HepG2 (cell line): ENCODE data around the gene TRAPPC5. TPM values are rescaled to one million over a fixed set of nuclear protein-coding genes. Genes with fewer than 3 reads are reported as not detected.

Experiments
- AKAP8 ChIP-seq: sonication (generic); formaldehyde crosslinking; IDR thresholded peaks from 2 replicates; pipeline ENCODE4 v1.5.1; 2020; ENCODE audit warnings: mild to moderate bottlenecking, missing genetic modification reagents
- DNMT3B ChIP-seq: conservative IDR thresholded peaks from 2 replicates; pipeline ENCODE4 v1.6.1; 2016; ENCODE audit warnings: missing biosample characterization, control low read depth
- ESRRA ChIP-seq: sonication (generic); formaldehyde crosslinking; IDR thresholded peaks from 2 replicates; pipeline ENCODE4 v1.5.1; 2020; ENCODE audit warnings: mild to moderate bottlenecking, low read depth, missing genetic modification reagents
- GATA4 ChIP-seq: sonication (generic); IDR thresholded peaks from 2 replicates; pipeline ENCODE4 v1.6.1; 2016; ENCODE audit warnings: antibody characterized with exemption, low read depth, borderline replicate concordance
- GLI4 ChIP-seq: sonication (generic); formaldehyde crosslinking; IDR thresholded peaks from 2 replicates; pipeline ENCODE4 v1.5.1; 2020; ENCODE audit warnings: missing genetic modification reagents, mild to moderate bottlenecking, moderate library complexity, borderline replicate concordance
- PLRG1 ChIP-seq: fragments of 450-650 bp; conservative IDR thresholded peaks from 2 replicates; pipeline ENCODE4 v1.6.1; 2016
- SMC3 ChIP-seq: IDR thresholded peaks from 2 replicates; pipeline ENCODE4 v1.6.1; 2011; ENCODE audit warnings: low read length, improper control_type of control experiment
- SOX6 ChIP-seq, 2 experiments: fragments of 450-650 bp in 1 of 2; sonication (generic) in 1 of 2; formaldehyde crosslinking in 1 of 2; IDR thresholded peaks; 2 replicates each; pipeline versions ENCODE4 v1.4.0 to v1.6.1; 2017 to 2020; ENCODE audit warnings: antibody characterized with exemption in 1 of 2, mild to moderate bottlenecking in 1 of 2, missing genetic modification reagents in 1 of 2
- SP1 ChIP-seq, 2 experiments: fragments of 450-650 bp in 1 of 2; sonication (generic) in 1 of 2; formaldehyde crosslinking in 1 of 2; IDR thresholded peaks; 2 replicates each; pipeline versions ENCODE4 v1.4.0 to v1.6.1; 2016 to 2020; ENCODE audit warnings: missing genetic modification reagents in 1 of 2
- THAP11 ChIP-seq: IDR thresholded peaks from 2 replicates; pipeline ENCODE4 v1.6.1; 2016; ENCODE audit warnings: missing biosample characterization, missing genetic modification reagents
- ZNF160 ChIP-seq: sonication (generic); formaldehyde crosslinking; IDR thresholded peaks from 2 replicates; pipeline ENCODE4 v1.8.0; 2022; ENCODE audit warnings: mild to moderate bottlenecking, inconsistent platforms, missing genetic modification reagents
- ZNF430 ChIP-seq: sonication (generic); formaldehyde crosslinking; IDR thresholded peaks from 2 replicates; pipeline ENCODE4 v1.9.0; 2021; ENCODE audit warnings: mild to moderate bottlenecking, missing genetic modification reagents
- ZNF761 ChIP-seq: sonication (generic); formaldehyde crosslinking; conservative IDR thresholded peaks from 2 replicates; pipeline ENCODE4 v1.4.0; 2020; ENCODE audit warnings: mild to moderate bottlenecking, missing genetic modification reagents
- ZSCAN20 ChIP-seq: sonication (generic); formaldehyde crosslinking; IDR thresholded peaks from 2 replicates; pipeline ENCODE4 v1.4.0; 2020; ENCODE audit warnings: missing genetic modification reagents, mild to moderate bottlenecking, borderline replicate concordance
- polyA plus RNA-seq, 8 experiments: library from polyadenylated mRNA; depleted of rRNA in 3 of 8; stranded (reverse) in 7 of 8; unstranded in 1 of 8; fragments of >200 nt; fragmentation: Illumina TruSeq in 4 of 8; extraction: Trizol in 4 of 8; gene quantifications; 2 replicates each; pipeline versions ENCODE4 v1.2.1 to v1.2.3, GENCODE V29; 2011 to 2016; ENCODE audit warnings: low read depth in 4 of 8, missing spikeins in 1 of 8, mixed read lengths in 1 of 8; ENCODE audit not compliant: insufficient read depth in 1 of 8
- total RNA-seq, 5 experiments: library from RNA; depleted of rRNA; stranded (reverse); fragments of >200 nt; fragmentation: Illumina TruSeq; extraction: Trizol; gene quantifications; 2 replicates each; pipeline ENCODE4 v1.2.3, GENCODE V29; 2016; ENCODE audit warnings: low read depth in 1 of 5
- TF ChIP-seq, protein P1 (sequence below): sonication (generic); formaldehyde crosslinking; conservative IDR thresholded peaks from 2 replicates; pipeline ENCODE4 v1.4.0; 2020; ENCODE audit warnings: missing genetic modification reagents
- TF ChIP-seq, protein P2 (sequence below): IDR thresholded peaks from 2 replicates; pipeline ENCODE4 v1.6.1; 2016; ENCODE audit warnings: low read depth
- TF ChIP-seq, protein P3 (sequence below): sonication (generic); formaldehyde crosslinking; IDR thresholded peaks from 2 replicates; pipeline ENCODE4 v1.8.1; 2023; ENCODE audit warnings: mild to moderate bottlenecking, missing genetic modification reagents, borderline replicate concordance
- TF ChIP-seq, protein P4 (sequence below), 2 experiments: sonication (generic) in 1 of 2; formaldehyde crosslinking in 1 of 2; IDR thresholded peaks; 2 replicates each; pipeline versions ENCODE4 v1.4.0 to v1.6.1; 2016 to 2020; ENCODE audit warnings: borderline replicate concordance in 1 of 2, low read depth in 1 of 2, mild to moderate bottlenecking in 1 of 2, missing genetic modification reagents in 1 of 2
- TF ChIP-seq, protein P5 (sequence below): sonication (generic); formaldehyde crosslinking; IDR thresholded peaks from 2 replicates; pipeline ENCODE4 v1.8.0; 2022; ENCODE audit warnings: mild to moderate bottlenecking, missing genetic modification reagents; ENCODE audit not compliant: insufficient replicate concordance

TRAPPC5 gene
- total and polyA plus RNA-seq, 2 of the 13 experiments (the other 11 are each of a cell fraction or from before 2014, with no cell fraction given), result 38.5 to 78.7 TPM

DNA sequence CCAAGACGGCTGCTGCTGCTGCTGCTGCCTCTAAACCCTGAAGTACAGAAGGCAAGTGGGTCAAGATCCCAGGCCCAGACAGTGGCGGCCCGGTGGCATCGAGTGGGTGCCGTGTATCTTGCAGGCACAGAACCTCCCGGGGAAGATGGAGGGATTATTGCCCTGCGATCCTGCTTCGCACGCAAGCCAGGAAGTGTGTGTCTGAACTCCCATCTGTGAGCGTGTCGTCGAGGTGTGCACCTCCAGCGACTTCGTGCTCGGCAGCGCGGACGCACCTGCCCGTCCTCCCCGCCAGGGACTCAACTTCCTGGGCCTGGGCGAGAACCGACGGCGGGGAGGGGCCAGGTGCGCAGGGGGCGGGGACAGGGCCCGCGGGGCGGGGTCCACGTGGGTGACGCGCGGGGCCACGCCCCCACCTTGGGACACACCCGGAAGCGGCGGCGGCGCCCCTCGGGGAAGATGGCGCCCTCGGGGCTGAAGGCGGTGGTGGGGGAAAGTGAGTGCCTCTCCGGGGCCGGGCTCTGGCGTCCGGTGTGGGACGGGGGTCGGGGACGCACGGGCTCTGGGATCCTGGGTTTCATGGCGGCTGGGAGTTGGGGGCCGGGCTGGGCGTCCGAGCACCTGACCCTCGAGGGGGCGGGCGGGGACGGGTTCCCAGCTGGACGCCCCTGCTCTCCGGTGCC is 43.8 kb upstream of the TRAPPC5 start, which contains the start of gene STXBP2 (continued):
- TF ChIP-seq, protein P1, sequence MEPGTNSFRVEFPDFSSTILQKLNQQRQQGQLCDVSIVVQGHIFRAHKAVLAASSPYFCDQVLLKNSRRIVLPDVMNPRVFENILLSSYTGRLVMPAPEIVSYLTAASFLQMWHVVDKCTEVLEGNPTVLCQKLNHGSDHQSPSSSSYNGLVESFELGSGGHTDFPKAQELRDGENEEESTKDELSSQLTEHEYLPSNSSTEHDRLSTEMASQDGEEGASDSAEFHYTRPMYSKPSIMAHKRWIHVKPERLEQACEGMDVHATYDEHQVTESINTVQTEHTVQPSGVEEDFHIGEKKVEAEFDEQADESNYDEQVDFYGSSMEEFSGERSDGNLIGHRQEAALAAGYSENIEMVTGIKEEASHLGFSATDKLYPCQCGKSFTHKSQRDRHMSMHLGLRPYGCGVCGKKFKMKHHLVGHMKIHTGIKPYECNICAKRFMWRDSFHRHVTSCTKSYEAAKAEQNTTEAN (CRISPR knock-in tag), result peak; percentile 72; the same call in 1 of the 2 replicates
- TF ChIP-seq, protein P2, sequence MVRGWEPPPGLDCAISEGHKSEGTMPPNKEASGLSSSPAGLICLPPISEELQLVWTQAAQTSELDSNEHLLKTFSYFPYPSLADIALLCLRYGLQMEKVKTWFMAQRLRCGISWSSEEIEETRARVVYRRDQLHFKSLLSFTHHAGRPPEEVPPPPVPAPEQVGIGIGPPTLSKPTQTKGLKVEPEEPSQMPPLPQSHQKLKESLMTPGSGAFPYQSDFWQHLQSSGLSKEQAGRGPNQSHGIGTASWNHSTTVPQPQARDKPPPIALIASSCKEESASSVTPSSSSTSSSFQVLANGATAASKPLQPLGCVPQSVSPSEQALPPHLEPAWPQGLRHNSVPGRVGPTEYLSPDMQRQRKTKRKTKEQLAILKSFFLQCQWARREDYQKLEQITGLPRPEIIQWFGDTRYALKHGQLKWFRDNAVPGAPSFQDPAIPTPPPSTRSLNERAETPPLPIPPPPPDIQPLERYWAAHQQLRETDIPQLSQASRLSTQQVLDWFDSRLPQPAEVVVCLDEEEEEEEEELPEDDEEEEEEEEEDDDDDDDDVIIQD (CRISPR knock-in tag), result no peak
- TF ChIP-seq ZSCAN20 (CRISPR knock-in tag) (no peak), AKAP8 (CRISPR knock-in tag) (0 out of 2 replicates have a peak, but pooled peaks have one; percentile 24), ZNF761 (CRISPR knock-in tag) (peak; percentile 71; the same call in 1 of the 2 replicates), ESRRA (CRISPR knock-in tag) (no peak), THAP11 (CRISPR knock-in tag) (peak; percentile 27; the same call in 1 of the 2 replicates), DNMT3B (CRISPR knock-in tag) (no peak), GLI4 (no peak), ZNF430 (0 out of 2 replicates have a peak, but pooled peaks have one; percentile 25), SMC3 (no peak), SOX6 (IDR thresholded peaks at IDR 0.05) (no peak), SOX6 (CRISPR knock-in tag; IDR thresholded peaks at IDR 0.05) (no peak), GATA4 (peak; percentile 66), ZNF160 (CRISPR knock-in tag) (peak; percentile 53; the same call in 1 of the 2 replicates), SP1 (IDR thresholded peaks at IDR 0.05) (no peak), SP1 (CRISPR knock-in tag; IDR thresholded peaks at IDR 0.05) (peak; percentile 90), PLRG1 (no peak)
- TF ChIP-seq, protein P3, sequence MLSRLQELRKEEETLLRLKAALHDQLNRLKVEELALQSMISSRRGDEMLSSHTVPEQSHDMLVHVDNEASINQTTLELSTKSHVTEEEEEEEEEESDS (CRISPR knock-in tag), result no peak
- TF ChIP-seq, protein P4, sequence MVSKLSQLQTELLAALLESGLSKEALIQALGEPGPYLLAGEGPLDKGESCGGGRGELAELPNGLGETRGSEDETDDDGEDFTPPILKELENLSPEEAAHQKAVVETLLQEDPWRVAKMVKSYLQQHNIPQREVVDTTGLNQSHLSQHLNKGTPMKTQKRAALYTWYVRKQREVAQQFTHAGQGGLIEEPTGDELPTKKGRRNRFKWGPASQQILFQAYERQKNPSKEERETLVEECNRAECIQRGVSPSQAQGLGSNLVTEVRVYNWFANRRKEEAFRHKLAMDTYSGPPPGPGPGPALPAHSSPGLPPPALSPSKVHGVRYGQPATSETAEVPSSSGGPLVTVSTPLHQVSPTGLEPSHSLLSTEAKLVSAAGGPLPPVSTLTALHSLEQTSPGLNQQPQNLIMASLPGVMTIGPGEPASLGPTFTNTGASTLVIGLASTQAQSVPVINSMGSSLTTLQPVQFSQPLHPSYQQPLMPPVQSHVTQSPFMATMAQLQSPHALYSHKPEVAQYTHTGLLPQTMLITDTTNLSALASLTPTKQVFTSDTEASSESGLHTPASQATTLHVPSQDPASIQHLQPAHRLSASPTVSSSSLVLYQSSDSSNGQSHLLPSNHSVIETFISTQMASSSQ (IDR thresholded peaks at IDR 0.05; ENCODE audit: low read depth), result no peak
- TF ChIP-seq, protein P4 (CRISPR knock-in tag; IDR thresholded peaks at IDR 0.05; ENCODE audit: borderline replicate concordance), result no peak
- TF ChIP-seq, protein P5, sequence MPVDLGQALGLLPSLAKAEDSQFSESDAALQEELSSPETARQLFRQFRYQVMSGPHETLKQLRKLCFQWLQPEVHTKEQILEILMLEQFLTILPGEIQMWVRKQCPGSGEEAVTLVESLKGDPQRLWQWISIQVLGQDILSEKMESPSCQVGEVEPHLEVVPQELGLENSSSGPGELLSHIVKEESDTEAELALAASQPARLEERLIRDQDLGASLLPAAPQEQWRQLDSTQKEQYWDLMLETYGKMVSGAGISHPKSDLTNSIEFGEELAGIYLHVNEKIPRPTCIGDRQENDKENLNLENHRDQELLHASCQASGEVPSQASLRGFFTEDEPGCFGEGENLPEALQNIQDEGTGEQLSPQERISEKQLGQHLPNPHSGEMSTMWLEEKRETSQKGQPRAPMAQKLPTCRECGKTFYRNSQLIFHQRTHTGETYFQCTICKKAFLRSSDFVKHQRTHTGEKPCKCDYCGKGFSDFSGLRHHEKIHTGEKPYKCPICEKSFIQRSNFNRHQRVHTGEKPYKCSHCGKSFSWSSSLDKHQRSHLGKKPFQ, result no peak
